Fibroblast of villous mesenchyme (primary cell): Measurements from ENCODE around the gene SLC25A26. TPM values are rescaled to one million over a fixed set of nuclear protein-coding genes. Genes with fewer than 3 reads are reported as not detected.
A peak's percentile ranks its signal among the peaks of the same experiment; 100 is the strongest.

Experiments used
- DNase-seq: peaks from one replicate; pipeline ENCODE4 v3.0.0-alpha.2; 2010; ENCODE audit warnings: low read depth
- H3K4me3 ChIP-seq: 2 replicates; pipeline ENCODE4 v1.5.1; 2011; ENCODE audit warnings: low read depth, mild to moderate bottlenecking, low read length
- total RNA-seq: library from RNA; depleted of rRNA; stranded (reverse); fragments of >200 nt; gene quantifications from 2 replicates; pipeline ENCODE4 v1.2.3, GENCODE V29; 2012
- TF ChIP-seq, protein P1 (sequence below): IDR thresholded peaks from 2 replicates; pipeline ENCODE4 v1.5.1; 2012; ENCODE audit warnings: low read depth, mild to moderate bottlenecking, low read length; ENCODE audit not compliant: insufficient read depth

SLC25A26 gene
- total RNA-seq, 1 donor: 18.1 TPM

DNA sequence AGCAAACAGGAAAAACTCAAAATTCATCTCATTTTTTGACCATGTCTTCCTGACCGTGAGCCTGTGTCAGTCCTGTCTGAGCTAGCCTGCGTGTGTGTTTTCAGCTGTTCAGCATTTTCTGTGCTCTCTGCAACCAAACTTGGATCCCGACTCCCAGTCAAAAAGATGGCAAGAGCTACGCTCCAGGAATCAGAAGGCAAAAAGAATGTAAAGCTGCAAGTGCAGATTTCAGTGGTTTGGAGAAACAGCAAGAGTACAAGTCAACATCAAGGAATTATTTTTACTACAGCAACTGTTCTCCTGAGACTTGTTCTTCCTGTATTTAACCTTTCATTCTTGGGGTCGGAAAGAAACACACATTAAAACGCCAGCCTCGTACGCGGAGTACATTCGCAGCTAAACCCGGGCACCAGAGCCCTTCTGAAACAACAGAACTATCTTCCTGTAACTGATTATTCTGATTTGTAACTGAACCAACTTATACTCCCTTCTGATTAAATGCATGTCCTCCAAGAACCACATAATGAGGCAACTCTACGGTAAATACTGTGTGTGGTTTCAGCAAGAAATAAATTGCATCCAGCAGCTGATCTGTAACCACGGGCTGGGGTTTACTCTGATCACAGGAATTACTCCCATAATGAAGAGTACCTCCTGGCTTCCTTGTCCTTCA, 172.7 kb downstream of the SLC25A26 start:
- H3K4me3 ChIP-seq: no peak overlapping the region
- DNase-seq: peak; percentile 63

DNA sequence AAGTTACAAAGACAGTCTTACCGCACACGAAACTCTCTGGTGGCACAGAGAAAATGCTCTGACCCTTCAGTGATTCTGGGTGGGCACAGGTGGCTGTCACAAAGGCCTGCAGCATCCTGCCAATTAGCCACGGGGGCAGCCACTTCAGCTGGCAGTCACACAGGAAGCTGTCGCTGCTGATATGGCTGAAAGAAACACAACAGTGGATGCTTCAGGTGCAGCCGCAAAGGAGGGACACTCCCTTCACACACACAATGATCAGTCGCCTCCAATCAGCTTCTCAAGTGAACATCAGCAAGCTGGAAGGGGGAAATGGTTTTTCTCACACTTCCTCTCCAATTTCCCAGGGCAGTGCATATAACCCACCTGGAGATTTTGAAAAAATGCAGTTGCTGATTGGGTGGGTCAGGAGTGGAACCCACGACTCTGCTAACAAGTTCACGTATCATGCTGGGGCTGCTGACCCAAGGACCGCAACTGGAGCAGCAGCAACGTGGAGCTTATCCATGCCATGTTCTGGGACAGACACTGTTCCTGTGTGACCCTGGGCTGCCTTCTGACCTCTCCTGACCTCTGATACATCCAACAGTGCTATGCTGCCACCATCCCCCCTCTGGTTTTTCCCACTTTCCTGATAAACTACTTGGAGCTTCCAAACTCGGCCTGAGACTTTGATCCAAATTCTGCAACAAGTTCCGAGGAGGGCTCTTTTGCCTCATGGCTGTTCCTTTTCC, 173.4 kb downstream of the SLC25A26 start:
- no peak overlapping the region for H3K4me3 ChIP-seq
- DNase-seq: no peak
- TF ChIP-seq, protein P1, sequence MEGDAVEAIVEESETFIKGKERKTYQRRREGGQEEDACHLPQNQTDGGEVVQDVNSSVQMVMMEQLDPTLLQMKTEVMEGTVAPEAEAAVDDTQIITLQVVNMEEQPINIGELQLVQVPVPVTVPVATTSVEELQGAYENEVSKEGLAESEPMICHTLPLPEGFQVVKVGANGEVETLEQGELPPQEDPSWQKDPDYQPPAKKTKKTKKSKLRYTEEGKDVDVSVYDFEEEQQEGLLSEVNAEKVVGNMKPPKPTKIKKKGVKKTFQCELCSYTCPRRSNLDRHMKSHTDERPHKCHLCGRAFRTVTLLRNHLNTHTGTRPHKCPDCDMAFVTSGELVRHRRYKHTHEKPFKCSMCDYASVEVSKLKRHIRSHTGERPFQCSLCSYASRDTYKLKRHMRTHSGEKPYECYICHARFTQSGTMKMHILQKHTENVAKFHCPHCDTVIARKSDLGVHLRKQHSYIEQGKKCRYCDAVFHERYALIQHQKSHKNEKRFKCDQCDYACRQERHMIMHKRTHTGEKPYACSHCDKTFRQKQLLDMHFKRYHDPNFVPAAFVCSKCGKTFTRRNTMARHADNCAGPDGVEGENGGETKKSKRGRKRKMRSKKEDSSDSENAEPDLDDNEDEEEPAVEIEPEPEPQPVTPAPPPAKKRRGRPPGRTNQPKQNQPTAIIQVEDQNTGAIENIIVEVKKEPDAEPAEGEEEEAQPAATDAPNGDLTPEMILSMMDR: no peak

More for the DNA sequence above, 172.7 kb downstream of the SLC25A26 start:
- TF ChIP-seq, protein P1: no peak

DNA sequence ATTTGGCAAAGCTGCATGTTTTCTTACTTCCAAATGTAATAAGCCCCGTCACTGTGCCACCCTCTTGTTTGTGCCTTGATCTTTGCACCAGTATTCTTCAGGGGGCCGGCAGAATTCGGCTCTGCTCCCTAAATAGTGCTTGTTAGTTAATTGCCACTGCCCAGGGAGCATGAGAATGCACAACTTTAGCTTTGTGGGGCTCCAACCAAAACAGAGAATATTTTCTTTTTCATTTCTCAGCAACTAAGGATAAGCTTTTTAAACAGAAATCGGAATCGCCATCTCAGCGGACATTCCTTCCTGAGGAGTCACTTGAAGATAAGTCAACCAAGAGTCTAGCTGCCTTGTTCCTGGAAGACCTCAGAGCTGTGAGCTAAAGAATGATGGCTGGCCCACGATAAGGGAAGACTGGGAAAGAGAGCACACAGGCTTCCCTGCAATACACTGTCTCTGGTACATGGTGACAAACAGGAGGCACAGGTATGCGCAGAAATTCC, 174.0 kb downstream of the SLC25A26 start:
- no peak overlapping the region for H3K4me3 ChIP-seq
- DNase-seq: peak; percentile 65
- TF ChIP-seq, protein P1: no peak

DNA sequence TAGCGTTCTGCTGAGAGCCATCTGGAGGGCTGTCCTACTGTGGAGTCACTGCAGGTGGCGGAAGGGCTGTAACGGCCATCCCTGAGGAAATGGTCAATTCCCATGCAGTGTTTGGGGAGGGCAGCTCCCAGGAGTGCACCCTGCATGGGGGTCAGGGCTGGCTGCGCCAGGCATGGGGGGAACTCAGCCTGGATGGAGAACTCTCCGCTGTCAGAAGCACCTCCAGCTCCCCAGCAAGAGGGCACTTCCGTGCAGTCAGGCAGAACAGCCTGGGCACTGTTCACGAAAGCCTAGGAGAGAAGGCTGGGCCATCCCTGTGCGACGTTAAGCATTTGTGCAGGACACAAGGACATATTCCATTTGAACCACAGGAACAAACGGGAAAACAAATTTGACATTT, 174.8 kb downstream of the SLC25A26 start:
- no peak for DNase-seq
- TF ChIP-seq, protein P1: no peak

DNA sequence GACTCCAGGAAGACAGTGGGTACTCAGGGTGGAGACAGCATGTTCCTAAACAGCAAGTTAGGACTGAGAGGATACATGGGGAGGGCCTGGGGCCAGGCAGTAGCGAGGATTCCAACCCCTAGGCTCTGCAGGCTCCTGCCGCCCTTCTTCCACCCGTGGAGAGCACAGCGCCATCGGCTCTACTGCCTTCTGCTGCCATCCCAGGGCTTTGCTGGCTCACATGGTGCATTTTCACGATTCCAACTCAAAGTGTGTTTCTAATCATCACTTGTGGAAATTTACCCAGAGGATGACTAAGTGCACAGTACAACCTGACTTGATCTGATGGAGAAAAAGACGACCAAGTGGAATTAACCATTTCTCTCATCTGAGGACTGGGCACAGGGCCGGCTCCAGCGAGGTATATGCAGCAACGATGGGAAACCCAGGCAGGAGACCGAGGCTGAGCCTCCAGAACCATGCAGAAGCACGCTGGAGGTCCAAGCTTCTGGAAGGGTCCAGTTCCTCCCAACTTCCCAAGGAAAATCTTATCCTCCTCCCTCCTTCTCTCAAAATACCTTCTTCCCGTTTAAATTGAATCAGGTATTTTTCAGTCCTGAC, 175.5 kb downstream of the SLC25A26 start:
- no peak overlapping the region for H3K4me3 ChIP-seq
- no peak for DNase-seq
- TF ChIP-seq, protein P1: no peak

More for the DNA sequence above, 174.8 kb downstream of the SLC25A26 start:
- no peak overlapping the region for H3K4me3 ChIP-seq

DNA sequence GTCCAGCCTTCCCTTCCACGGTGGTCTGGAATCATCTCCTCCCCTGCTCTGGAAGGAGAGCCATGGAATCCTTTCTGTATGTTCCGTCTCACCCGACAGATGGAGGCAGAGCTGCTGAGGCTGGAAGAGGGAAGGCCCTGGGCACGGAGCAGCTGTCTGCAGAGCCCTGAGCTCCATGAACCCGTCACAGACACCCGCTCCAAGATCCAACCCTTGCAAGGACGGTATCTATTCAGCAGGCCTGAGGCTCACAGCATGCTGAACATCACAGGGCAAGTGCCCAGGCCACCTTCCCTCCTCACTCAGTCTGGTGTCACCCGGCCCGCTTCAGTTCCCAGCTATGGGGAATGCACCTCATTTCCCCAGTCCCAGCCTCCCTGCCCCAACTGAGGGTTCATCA, 176.1 kb downstream of the SLC25A26 start:
- TF ChIP-seq, protein P1: no peak
- no peak overlapping the region for H3K4me3 ChIP-seq
- DNase-seq: no peak
